GM12875 (cell line): ENCODE data around the gene TCERG1L.
"Not testable (repeated sequence)": the region's sequence is repeated elsewhere in the genome, so short reads cannot be mapped to it uniquely, and the experiment has no call there.

Source experiments
- H3K4me3 ChIP-seq: one replicate; pipeline ENCODE4 v1.5.1; 2011; ENCODE audit warnings: low read depth, low read length, control low read depth
- CTCF ChIP-seq: IDR thresholded peaks from 2 replicates; pipeline ENCODE4 v1.5.1; 2011; ENCODE audit warnings: low read depth, mild to moderate bottlenecking, control low read depth, inconsistent platforms, low read length, moderate library complexity, borderline replicate concordance; ENCODE audit not compliant: insufficient read depth

TCERG1L gene

GRCh38 chr10:131238669-131239280 lies 72.7 kb downstream of the TCERG1L start:
- no peak for TF ChIP-seq CTCF
- no peak overlapping the region for H3K4me3 ChIP-seq

GRCh38 chr10:131237991-131238651 lies 73.4 kb downstream of the TCERG1L start:
- TF ChIP-seq CTCF = no peak

GRCh38 chr10:131234606-131235005 lies 76.9 kb downstream of the TCERG1L start:
- H3K4me3 ChIP-seq = not testable (repeated sequence)

More at GRCh38 chr10:131237991-131238651, 73.4 kb downstream of the TCERG1L start:
- H3K4me3 ChIP-seq = no peak overlapping the region

- no peak for TF ChIP-seq CTCF
- H3K4me3 ChIP-seq = no peak overlapping the region
These were observed 77.8 kb downstream of the TCERG1L start for GRCh38 chr10:131233611-131234258.

- TF ChIP-seq CTCF = no peak
These were observed 79.5 kb downstream of the TCERG1L start for GRCh38 chr10:131231965-131232541.

GRCh38 chr10:131231323-131231964 lies 80.1 kb downstream of the TCERG1L start:
- H3K4me3 ChIP-seq = no peak overlapping the region
- no peak for TF ChIP-seq CTCF

More at GRCh38 chr10:131231965-131232541, 79.5 kb downstream of the TCERG1L start:
- H3K4me3 ChIP-seq = no peak overlapping the region

GRCh38 chr10:131230641-131231322 lies 80.7 kb downstream of the TCERG1L start:
- H3K4me3 ChIP-seq = no peak overlapping the region
- TF ChIP-seq CTCF = no peak
